ENCODE data around the gene SYNE3.

SYNE3 gene

DNA sequence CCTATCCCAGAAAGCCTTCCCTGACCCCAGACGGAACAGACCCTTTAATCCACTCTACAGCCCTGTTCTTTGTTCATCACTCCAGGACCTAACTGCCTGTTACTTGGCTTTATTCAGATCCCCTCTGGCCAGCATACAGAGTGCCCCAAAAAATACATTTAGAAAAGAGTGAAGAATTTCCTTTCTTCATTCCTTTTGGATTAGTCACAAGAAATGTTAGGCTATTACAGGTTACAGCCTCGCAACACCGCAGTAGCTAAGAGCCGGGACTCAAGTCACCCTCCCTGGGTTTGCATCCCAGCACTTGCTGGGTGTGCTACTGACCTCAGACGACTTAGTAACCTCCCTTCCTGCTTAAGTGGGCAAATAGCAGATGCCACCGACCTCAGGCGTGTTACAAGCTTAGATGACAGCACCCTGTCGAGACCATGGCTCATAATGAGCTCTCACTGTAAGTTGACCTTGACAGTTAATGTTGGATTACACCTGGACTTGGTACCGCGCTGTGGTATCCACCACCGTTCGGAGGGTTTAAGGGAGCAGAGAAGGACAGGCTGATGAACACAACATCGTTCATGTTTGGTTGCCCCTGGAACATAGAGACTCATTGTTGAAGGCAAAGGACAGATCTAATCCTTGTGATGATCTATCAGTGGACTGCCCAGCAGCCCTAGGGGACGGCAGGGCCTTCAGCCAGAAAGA lies 31.3 kb upstream of the SYNE3 start:
- H3K27ac ChIP-seq (ENCODE audit: insufficient read depth in 1 of 2, low read depth in 1 of 2, low read length in 2 of 2, poor library complexity in 1 of 2, severe bottlenecking in 2 of 2), result no peak overlapping the region
- 89% methylated on average over 14 of the region's 14 CpGs for WGBS (ENCODE audit: insufficient coverage)
- H3K4me1 ChIP-seq (ENCODE audit: control extremely low read depth in 1 of 4, control insufficient read depth in 4 of 4, insufficient read depth in 4 of 4, low read length in 3 of 4), result peaks cover 0 to 3% (median 0%) of the 10 kb centered on the region in 4 experiments
- ChIA-PET POLR2A (no interaction called here), CTCF (interaction anchor here (1.2 to 1.7 kb wide), 3 partner anchors 13 to 115 kb away, joined by 3 to 4 read pairs (median 3); partner anchors contain the start of gene GLRX5)
- peaks cover 2 to 32% (median 20%) of the 10 kb centered on the region in 4 experiments for H3K36me3 ChIP-seq (ENCODE audit: control insufficient read depth in 4 of 4, insufficient read depth in 4 of 4, low read length in 3 of 4)
- no peak for DNase-seq
- H3K27me3 ChIP-seq (replicated peaks in 2 of 5; ENCODE audit: control insufficient read depth in 4 of 5, insufficient read depth in 5 of 5, low read length in 4 of 5), result no peaks in the 10 kb centered on the region
- no peaks in the 10 kb centered on the region for H3K9me3 ChIP-seq (ENCODE audit: control extremely low read depth in 1 of 5, control insufficient read depth in 4 of 5, insufficient read depth in 2 of 5, low read depth in 1 of 5, low read length in 4 of 5)
- H3K4me3 ChIP-seq (ENCODE audit: control insufficient read depth in 1 of 7, extremely low read depth in 1 of 7, insufficient read depth in 4 of 7, low read depth in 2 of 7, low read length in 6 of 7), result no peak overlapping the region

DNA sequence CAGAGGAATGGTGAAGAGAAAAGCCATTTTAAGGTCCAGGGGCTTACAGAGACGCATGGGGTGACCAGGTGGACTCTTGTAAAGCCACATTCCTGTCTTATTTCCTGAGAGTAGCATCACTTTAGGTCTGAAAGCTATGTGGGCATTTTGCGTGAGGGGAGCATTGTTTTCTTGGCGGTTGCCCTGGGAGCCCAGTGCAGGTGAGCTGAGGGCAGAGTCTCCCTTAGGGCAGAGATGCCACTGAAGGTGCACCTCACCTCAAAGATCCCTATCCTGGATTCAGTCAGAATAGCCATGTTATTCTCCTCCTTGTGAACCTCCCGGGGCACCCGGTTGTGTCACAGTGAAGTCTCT lies 30.8 kb upstream of the SYNE3 start:
- Histone ChIP-seq H3K4me1 (ENCODE audit: control extremely low read depth in 1 of 4, control insufficient read depth in 4 of 4, insufficient read depth in 4 of 4, low read length in 3 of 4) (peaks cover 0 to 3% (median 0%) of the 10 kb centered on the region in 4 experiments), H3K27me3 (replicated peaks in 2 of 5; ENCODE audit: control insufficient read depth in 4 of 5, insufficient read depth in 5 of 5, low read length in 4 of 5) (no peaks in the 10 kb centered on the region), H3K4me3 (ENCODE audit: control insufficient read depth in 1 of 7, extremely low read depth in 1 of 7, insufficient read depth in 4 of 7, low read depth in 2 of 7, low read length in 6 of 7) (no peak overlapping the region), H3K27ac (ENCODE audit: insufficient read depth in 1 of 2, low read depth in 1 of 2, low read length in 2 of 2, poor library complexity in 1 of 2, severe bottlenecking in 2 of 2) (no peak overlapping the region), H3K36me3 (ENCODE audit: control insufficient read depth in 4 of 4, insufficient read depth in 4 of 4, low read length in 3 of 4) (peaks cover 2 to 32% (median 20%) of the 10 kb centered on the region in 4 experiments), H3K9me3 (ENCODE audit: control extremely low read depth in 1 of 5, control insufficient read depth in 4 of 5, insufficient read depth in 2 of 5, low read depth in 1 of 5, low read length in 4 of 5) (no peaks in the 10 kb centered on the region)
- ChIA-PET POLR2A (interaction anchor here (0.7 kb wide), 1 partner anchor 182 kb away, joined by 3 read pairs; no protein-coding TSS in a partner anchor), CTCF (interaction anchor here (1.2 to 1.7 kb wide), 3 partner anchors 12 to 115 kb away, joined by 3 to 4 read pairs (median 3); partner anchors contain the start of gene GLRX5)
- DNase-seq, result no peak
- 97% methylated on average over 5 of the region's 5 CpGs for whole genome bisulfite sequencing (ENCODE audit: insufficient coverage)

DNA sequence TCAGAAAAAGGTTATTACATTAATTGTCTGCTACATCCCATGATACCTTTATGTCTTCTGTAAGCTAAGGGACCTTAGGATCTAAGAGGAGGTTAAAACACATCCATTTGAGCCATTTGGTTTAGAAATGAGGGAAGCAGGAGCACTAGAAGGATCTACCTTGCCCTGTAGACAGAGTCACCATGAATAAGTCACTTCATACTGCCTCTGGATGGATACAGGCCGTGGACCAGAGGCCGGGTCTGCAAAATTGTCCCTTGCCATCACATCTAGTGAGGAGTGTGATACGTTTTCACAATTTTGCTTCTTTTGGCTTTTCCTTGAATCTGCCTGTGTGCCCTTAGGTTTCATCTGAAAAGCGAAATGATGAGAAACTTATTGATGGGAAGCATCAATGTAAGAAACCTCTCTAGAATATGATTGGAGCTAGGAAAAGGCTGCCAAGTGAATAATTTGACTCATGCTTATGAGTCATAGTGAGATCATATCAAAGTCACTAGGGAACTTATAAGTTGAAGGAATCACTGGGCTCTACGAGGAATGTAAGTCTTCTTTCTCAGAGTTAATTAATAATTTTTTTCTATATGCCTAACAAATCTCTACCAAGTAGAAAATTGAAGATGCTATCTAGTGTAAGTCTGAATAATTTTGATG lies 29.2 kb upstream of the SYNE3 start:
- Histone ChIP-seq H3K4me3 (ENCODE audit: control insufficient read depth in 1 of 7, extremely low read depth in 1 of 7, insufficient read depth in 4 of 7, low read depth in 2 of 7, low read length in 6 of 7) (no peak overlapping the region), H3K9me3 (ENCODE audit: control extremely low read depth in 1 of 5, control insufficient read depth in 4 of 5, insufficient read depth in 2 of 5, low read depth in 1 of 5, low read length in 4 of 5) (no peaks in the 10 kb centered on the region), H3K27ac (ENCODE audit: insufficient read depth in 1 of 2, low read depth in 1 of 2, low read length in 2 of 2, poor library complexity in 1 of 2, severe bottlenecking in 2 of 2) (no peak overlapping the region), H3K27me3 (replicated peaks in 2 of 5; ENCODE audit: control insufficient read depth in 4 of 5, insufficient read depth in 5 of 5, low read length in 4 of 5) (no peaks in the 10 kb centered on the region), H3K4me1 (ENCODE audit: control extremely low read depth in 1 of 4, control insufficient read depth in 4 of 4, insufficient read depth in 4 of 4, low read length in 3 of 4) (peaks cover 0 to 3% (median 0%) of the 10 kb centered on the region in 4 experiments), H3K36me3 (ENCODE audit: control insufficient read depth in 4 of 4, insufficient read depth in 4 of 4, low read length in 3 of 4) (peaks cover 2 to 32% (median 20%) of the 10 kb centered on the region in 4 experiments)
- ChIA-PET POLR2A (no interaction called here), CTCF (interaction anchor here (0.9 to 1.5 kb wide), 3 partner anchors 12 to 103 kb away, joined by 3 to 6 read pairs (median 5); no protein-coding TSS in a partner anchor)
- WGBS (ENCODE audit: insufficient coverage), result 100% methylated on average over 3 of the region's 5 CpGs
- no peak for DNase-seq

DNA sequence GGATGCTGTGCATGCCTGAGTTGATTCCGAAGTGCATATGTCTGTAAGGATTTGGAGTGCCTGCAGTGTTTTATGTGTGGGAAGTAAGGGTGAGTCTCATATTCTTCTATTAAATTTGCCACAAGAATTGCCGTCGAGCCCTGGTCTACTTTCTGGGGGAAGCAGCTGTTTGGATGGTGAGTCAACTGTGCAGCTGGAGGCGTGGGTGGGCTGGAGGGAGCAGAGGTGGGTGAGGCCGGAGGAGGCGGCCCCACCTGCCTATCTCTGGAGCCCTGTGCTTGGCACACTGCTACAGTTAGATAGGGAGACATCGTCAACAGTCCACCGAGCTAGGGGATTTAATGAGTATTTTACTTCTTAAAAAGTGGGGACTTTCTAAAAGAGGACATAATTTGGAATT lies 28.1 kb upstream of the SYNE3 start:
- no peaks in the 10 kb centered on the region for H3K27me3 ChIP-seq (replicated peaks in 2 of 5; ENCODE audit: control insufficient read depth in 4 of 5, insufficient read depth in 5 of 5, low read length in 4 of 5)
- peaks cover 2 to 31% (median 20%) of the 10 kb centered on the region in 4 experiments for H3K36me3 ChIP-seq (ENCODE audit: control insufficient read depth in 4 of 4, insufficient read depth in 4 of 4, low read length in 3 of 4)
- WGBS (ENCODE audit: insufficient coverage), result 88% methylated on average over 8 of the region's 8 CpGs
- H3K27ac ChIP-seq (ENCODE audit: insufficient read depth in 1 of 2, low read depth in 1 of 2, low read length in 2 of 2, poor library complexity in 1 of 2, severe bottlenecking in 2 of 2), result no peak overlapping the region
- H3K4me1 ChIP-seq (ENCODE audit: control extremely low read depth in 1 of 4, control insufficient read depth in 4 of 4, insufficient read depth in 4 of 4, low read length in 3 of 4), result peaks cover 0 to 3% (median 0%) of the 10 kb centered on the region in 4 experiments
- H3K9me3 ChIP-seq (ENCODE audit: control extremely low read depth in 1 of 5, control insufficient read depth in 4 of 5, insufficient read depth in 2 of 5, low read depth in 1 of 5, low read length in 4 of 5), result no peaks in the 10 kb centered on the region
- DNase-seq, result peak in 2 of 3 donors; percentile 27 to 52
- no peak overlapping the region for H3K4me3 ChIP-seq (ENCODE audit: control insufficient read depth in 1 of 7, extremely low read depth in 1 of 7, insufficient read depth in 4 of 7, low read depth in 2 of 7, low read length in 6 of 7)
- CTCF ChIA-PET, result interaction anchor here (1.5 to 1.8 kb wide), 2 partner anchors 30 to 102 kb away, joined by 5 to 6 read pairs; no protein-coding TSS in a partner anchor
- POLR2A ChIA-PET, result no interaction called here

DNA sequence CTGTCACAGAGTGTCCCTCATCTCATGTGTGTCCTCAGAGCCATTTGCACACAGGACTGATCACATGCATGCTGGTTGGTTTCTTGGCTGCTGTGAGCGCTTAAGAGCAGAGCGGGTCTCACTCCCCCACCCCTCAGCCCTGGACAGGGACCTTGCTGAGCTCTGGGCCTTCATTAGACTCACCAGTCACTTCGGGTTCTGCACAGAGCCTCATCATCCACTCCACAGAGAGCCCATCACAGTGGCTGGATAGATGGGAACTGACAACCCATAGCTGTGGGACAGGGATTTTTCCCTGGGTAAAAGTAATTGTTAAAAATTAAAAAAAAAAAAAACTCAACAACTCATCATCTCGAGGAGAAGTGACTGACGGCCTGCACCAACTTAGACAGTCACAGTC lies 26.6 kb upstream of the SYNE3 start:
- no peak overlapping the region for H3K27ac ChIP-seq (ENCODE audit: insufficient read depth in 1 of 2, low read depth in 1 of 2, low read length in 2 of 2, poor library complexity in 1 of 2, severe bottlenecking in 2 of 2)
- peaks cover 0 to 3% (median 0%) of the 10 kb centered on the region in 4 experiments for H3K4me1 ChIP-seq (ENCODE audit: control extremely low read depth in 1 of 4, control insufficient read depth in 4 of 4, insufficient read depth in 4 of 4, low read length in 3 of 4)
- no peak overlapping the region for H3K4me3 ChIP-seq (ENCODE audit: control insufficient read depth in 1 of 7, extremely low read depth in 1 of 7, insufficient read depth in 4 of 7, low read depth in 2 of 7, low read length in 6 of 7)
- peaks cover 2 to 27% (median 18%) of the 10 kb centered on the region in 4 experiments for H3K36me3 ChIP-seq (ENCODE audit: control insufficient read depth in 4 of 4, insufficient read depth in 4 of 4, low read length in 3 of 4)
- DNase-seq, result no peak
- POLR2A ChIA-PET, result interaction anchor here (0.6 kb wide), 1 partner anchor 399 kb away, joined by 3 read pairs; no protein-coding TSS in a partner anchor
- WGBS (ENCODE audit: insufficient coverage), result 98% methylated on average over 5 of the region's 5 CpGs
- H3K9me3 ChIP-seq (ENCODE audit: control extremely low read depth in 1 of 5, control insufficient read depth in 4 of 5, insufficient read depth in 2 of 5, low read depth in 1 of 5, low read length in 4 of 5), result no peaks in the 10 kb centered on the region
- CTCF ChIA-PET, result interaction anchor here (1.8 kb wide), 1 partner anchor 101 kb away, joined by 5 read pairs; no protein-coding TSS in a partner anchor
- no peaks in the 10 kb centered on the region for H3K27me3 ChIP-seq (replicated peaks in 2 of 5; ENCODE audit: control insufficient read depth in 4 of 5, insufficient read depth in 5 of 5, low read length in 4 of 5)

DNA sequence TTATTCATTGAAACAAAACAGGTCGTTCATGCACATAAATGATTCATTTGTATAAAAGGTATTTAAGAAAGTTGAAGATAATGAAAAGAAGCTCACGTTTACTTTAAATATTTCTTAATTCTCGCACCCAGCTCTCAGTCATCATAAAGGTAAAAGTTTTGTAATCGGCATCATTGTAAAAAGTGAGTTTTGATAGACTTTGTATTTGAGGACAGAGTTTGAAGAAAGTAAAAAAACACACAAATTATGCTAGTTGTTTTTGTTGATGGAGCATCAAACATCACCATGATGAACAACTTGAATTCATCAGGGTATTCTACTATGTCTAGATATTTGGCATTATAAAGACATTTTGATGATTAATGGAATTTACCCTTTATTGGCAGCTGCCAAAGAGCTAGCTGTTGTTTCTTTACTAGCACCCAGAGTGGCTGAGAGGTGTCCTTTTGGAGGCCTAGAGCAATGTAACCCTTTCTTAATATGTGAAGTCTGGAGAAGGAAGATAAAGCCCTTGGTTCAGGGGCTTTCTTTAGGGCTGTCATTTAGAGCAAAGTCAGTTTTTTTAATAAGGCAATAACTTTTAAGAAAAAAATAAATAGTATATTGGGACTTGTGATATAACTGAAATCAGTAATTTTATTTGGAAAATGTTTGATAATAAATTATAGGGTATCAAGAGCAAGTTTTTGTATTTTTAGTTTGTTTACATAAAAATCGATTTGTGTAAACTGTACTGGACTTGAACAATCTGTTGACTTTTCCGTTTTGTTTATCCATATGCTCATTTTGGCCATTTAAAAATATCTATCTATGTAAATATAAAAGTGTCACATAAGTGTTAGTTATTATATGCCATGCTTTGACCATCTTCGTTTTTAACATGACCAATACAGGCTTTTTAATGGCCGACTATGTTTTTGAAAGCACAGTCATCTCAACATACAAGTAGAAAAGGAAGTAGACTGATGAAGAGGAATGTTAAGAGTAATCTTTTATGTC lies 25.8 kb upstream of the SYNE3 start:
- Histone ChIP-seq H3K4me3 (ENCODE audit: control insufficient read depth in 1 of 7, extremely low read depth in 1 of 7, insufficient read depth in 4 of 7, low read depth in 2 of 7, low read length in 6 of 7) (no peak overlapping the region), H3K9me3 (ENCODE audit: control extremely low read depth in 1 of 5, control insufficient read depth in 4 of 5, insufficient read depth in 2 of 5, low read depth in 1 of 5, low read length in 4 of 5) (no peaks in the 10 kb centered on the region), H3K4me1 (ENCODE audit: control extremely low read depth in 1 of 4, control insufficient read depth in 4 of 4, insufficient read depth in 4 of 4, low read length in 3 of 4) (peaks cover 0 to 5% (median 0%) of the 10 kb centered on the region in 4 experiments), H3K27ac (ENCODE audit: insufficient read depth in 1 of 2, low read depth in 1 of 2, low read length in 2 of 2, poor library complexity in 1 of 2, severe bottlenecking in 2 of 2) (no peak overlapping the region), H3K36me3 (ENCODE audit: control insufficient read depth in 4 of 4, insufficient read depth in 4 of 4, low read length in 3 of 4) (peaks cover 2 to 21% (median 15%) of the 10 kb centered on the region in 4 experiments), H3K27me3 (replicated peaks in 2 of 5; ENCODE audit: control insufficient read depth in 4 of 5, insufficient read depth in 5 of 5, low read length in 4 of 5) (no peaks in the 10 kb centered on the region)
- DNase-seq, result no peak
- CTCF ChIA-PET, result interaction anchor here (1.7 kb wide), 1 partner anchor 100 kb away, joined by 3 read pairs; no protein-coding TSS in a partner anchor
- POLR2A ChIA-PET, result interaction anchor here (0.6 kb wide), 1 partner anchor 398 kb away, joined by 3 read pairs; no protein-coding TSS in a partner anchor
- WGBS (ENCODE audit: insufficient coverage), result no CpG with 5 or more reads among the region's 8 CpGs
